AG04450 (cell line): ENCODE data around the gene PLGLB2. TPM values are rescaled to one million over a fixed set of nuclear protein-coding genes. Genes with fewer than 3 reads are reported as not detected.
"Not testable (repeated sequence)": the region's sequence is repeated elsewhere in the genome, so short reads cannot be mapped to it uniquely, and the experiment has no call there.

ENCODE experiments used
- CTCF ChIA-PET: fragments of 300-600, 350-600 bp; formaldehyde crosslinking; extraction: SDS; loops from one replicate; lab custom pipeline; 2022; ENCODE audit warnings: antibody characterized with exemption, inconsistent platforms; lab: Charles Lee
- POLR2A ChIA-PET: fragments of 350-600 bp; formaldehyde crosslinking; extraction: SDS; loops from one replicate; lab custom pipeline; 2021; ENCODE audit warnings: antibody characterized with exemption, inconsistent platforms; lab: Yijun Ruan, JAX
- DNase-seq: peaks from one replicate; pipeline ENCODE4 v3.0.0-alpha.2; 2011; ENCODE audit warnings: low read depth, low spot score
- H3K27ac ChIP-seq: one replicate; pipeline ENCODE4 v1.5.1; 2012; ENCODE audit warnings: low read depth, low read length, control low read depth
- H3K27me3 ChIP-seq: one replicate; pipeline ENCODE4 v1.6.0; 2012; ENCODE audit warnings: low read length; ENCODE audit not compliant: control insufficient read depth, insufficient read depth
- H3K4me3 ChIP-seq: 2 replicates; pipeline ENCODE4 v1.5.1; 2011; ENCODE audit warnings: mild to moderate bottlenecking, low read depth, low read length, control low read depth
- H3K9me3 ChIP-seq: 2 replicates; pipeline ENCODE4 v1.5.1; 2012; ENCODE audit warnings: low read length; ENCODE audit not compliant: control insufficient read depth, insufficient read depth
- polyA minus RNA-seq: library from RNA; depleted of rRNA, polyadenylated mRNA; stranded (reverse); fragments of >200 nt; gene quantifications from 2 replicates; pipeline ENCODE4 v1.2.3, GENCODE V29; 2011; rRNA and poly(A)+ RNA removed
- polyA plus RNA-seq: library from polyadenylated mRNA; depleted of rRNA; stranded (reverse); fragments of >200 nt; gene quantifications from 2 replicates; pipeline ENCODE4 v1.2.3, GENCODE V29; 2011; rRNA removed

Gene PLGLB2
- 2.9 and 4.5 TPM in 2 replicates for polyA plus RNA-seq
- 1.9 and 3.8 TPM in 2 replicates for polyA minus RNA-seq

- H3K4me3 ChIP-seq, DNase-seq, H3K27me3 ChIP-seq, H3K27ac ChIP-seq, POLR2A ChIA-PET, CTCF ChIA-PET, H3K9me3 ChIP-seq: not testable (repeated sequence)
These were observed at the start of gene PLGLB2 for GRCh38 chr2:87747791-87748190. TSS of gene PLGLB2 (plus strand) at chr2:87748087. CDS start at chr2:87748154, 67 bp downstream.

GRCh38 chr2:87704572-87705323 lies 43.1 kb upstream of the PLGLB2 start:
- H3K27me3 ChIP-seq, DNase-seq, H3K4me3 ChIP-seq, H3K27ac ChIP-seq, H3K9me3 ChIP-seq, CTCF ChIA-PET, POLR2A ChIA-PET: not testable (repeated sequence)

GRCh38 chr2:87708368-87708767 lies 39.5 kb upstream of the PLGLB2 start:
- H3K27ac ChIP-seq, DNase-seq, CTCF ChIA-PET, H3K9me3 ChIP-seq, H3K4me3 ChIP-seq, POLR2A ChIA-PET, H3K27me3 ChIP-seq: not testable (repeated sequence)

- CTCF ChIA-PET, H3K4me3 ChIP-seq, H3K27me3 ChIP-seq, POLR2A ChIA-PET, H3K27ac ChIP-seq, DNase-seq, H3K9me3 ChIP-seq: not testable (repeated sequence)
These were observed 19.8 kb upstream of the PLGLB2 start for GRCh38 chr2:87727940-87728599.

GRCh38 chr2:87740928-87741327 lies 7.0 kb upstream of the PLGLB2 start:
- H3K4me3 ChIP-seq, H3K9me3 ChIP-seq, H3K27ac ChIP-seq, CTCF ChIA-PET, H3K27me3 ChIP-seq, DNase-seq, POLR2A ChIA-PET: not testable (repeated sequence)

GRCh38 chr2:87742393-87743108 lies 5.3 kb upstream of the PLGLB2 start:
- H3K27me3 ChIP-seq, H3K27ac ChIP-seq, H3K9me3 ChIP-seq, POLR2A ChIA-PET, CTCF ChIA-PET, H3K4me3 ChIP-seq, DNase-seq: not testable (repeated sequence)

GRCh38 chr2:87743638-87744037 lies 4.2 kb upstream of the PLGLB2 start:
- CTCF ChIA-PET, H3K4me3 ChIP-seq, DNase-seq, H3K9me3 ChIP-seq, POLR2A ChIA-PET, H3K27ac ChIP-seq, H3K27me3 ChIP-seq: not testable (repeated sequence)

- CTCF ChIA-PET, H3K27me3 ChIP-seq, POLR2A ChIA-PET: not testable (repeated sequence)
These were observed 2.4 kb upstream of the PLGLB2 start for GRCh38 chr2:87745353-87745951.

GRCh38 chr2:87748524-87748923 lies 637 bp downstream of the PLGLB2 start:
- POLR2A ChIA-PET, H3K27me3 ChIP-seq, H3K27ac ChIP-seq, H3K9me3 ChIP-seq, DNase-seq, CTCF ChIA-PET, H3K4me3 ChIP-seq: not testable (repeated sequence)

More at GRCh38 chr2:87745353-87745951, 2.4 kb upstream of the PLGLB2 start:
- not testable (repeated sequence) for H3K4me3 ChIP-seq, DNase-seq, H3K27ac ChIP-seq, H3K9me3 ChIP-seq

- POLR2A ChIA-PET, CTCF ChIA-PET, H3K27me3 ChIP-seq, H3K9me3 ChIP-seq, H3K27ac ChIP-seq, H3K4me3 ChIP-seq, DNase-seq: not testable (repeated sequence)
These were observed 2.7 kb downstream of the PLGLB2 start for GRCh38 chr2:87750560-87750959.

- H3K4me3 ChIP-seq, H3K9me3 ChIP-seq, POLR2A ChIA-PET, CTCF ChIA-PET, H3K27me3 ChIP-seq, DNase-seq, H3K27ac ChIP-seq: not testable (repeated sequence)
These were observed 6.9 kb downstream of the PLGLB2 start for GRCh38 chr2:87754759-87755158.
